ENCODE results near the gene RYR3. TPM values are rescaled to one million over a fixed set of nuclear protein-coding genes. Genes with fewer than 3 reads are reported as not detected.
"Not testable (repeated sequence)": the region's sequence is repeated elsewhere in the genome, so short reads cannot be mapped to it uniquely, and the experiment has no call there.

Gene RYR3
- total RNA-seq, 1 donor from 2014 or later: 0.07 TPM

GRCh38 chr15:33807665-33808064, 496.9 kb downstream of the RYR3 start:
- TF ChIP-seq, protein P1, sequence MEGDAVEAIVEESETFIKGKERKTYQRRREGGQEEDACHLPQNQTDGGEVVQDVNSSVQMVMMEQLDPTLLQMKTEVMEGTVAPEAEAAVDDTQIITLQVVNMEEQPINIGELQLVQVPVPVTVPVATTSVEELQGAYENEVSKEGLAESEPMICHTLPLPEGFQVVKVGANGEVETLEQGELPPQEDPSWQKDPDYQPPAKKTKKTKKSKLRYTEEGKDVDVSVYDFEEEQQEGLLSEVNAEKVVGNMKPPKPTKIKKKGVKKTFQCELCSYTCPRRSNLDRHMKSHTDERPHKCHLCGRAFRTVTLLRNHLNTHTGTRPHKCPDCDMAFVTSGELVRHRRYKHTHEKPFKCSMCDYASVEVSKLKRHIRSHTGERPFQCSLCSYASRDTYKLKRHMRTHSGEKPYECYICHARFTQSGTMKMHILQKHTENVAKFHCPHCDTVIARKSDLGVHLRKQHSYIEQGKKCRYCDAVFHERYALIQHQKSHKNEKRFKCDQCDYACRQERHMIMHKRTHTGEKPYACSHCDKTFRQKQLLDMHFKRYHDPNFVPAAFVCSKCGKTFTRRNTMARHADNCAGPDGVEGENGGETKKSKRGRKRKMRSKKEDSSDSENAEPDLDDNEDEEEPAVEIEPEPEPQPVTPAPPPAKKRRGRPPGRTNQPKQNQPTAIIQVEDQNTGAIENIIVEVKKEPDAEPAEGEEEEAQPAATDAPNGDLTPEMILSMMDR (IDR thresholded peaks at IDR 0.05): no peak
- Mint-ChIP-seq H3K4me3 (ENCODE audit: unreplicated experiment) (no peak overlapping the region), H3K4me1 (ENCODE audit: low read depth) (peaks cover 4% of the 10 kb centered on the region), H3K27ac (ENCODE audit: unreplicated experiment) (no peak overlapping the region), H3K36me3 (ENCODE audit: low read depth) (no peaks in the 10 kb centered on the region), H3K9me3 (ENCODE audit: low read depth) (no peaks in the 10 kb centered on the region), H3K27me3 (ENCODE audit: low read depth) (no peaks in the 10 kb centered on the region)
- no peak for DNase-seq (ENCODE audit: low spot score)

DNA sequence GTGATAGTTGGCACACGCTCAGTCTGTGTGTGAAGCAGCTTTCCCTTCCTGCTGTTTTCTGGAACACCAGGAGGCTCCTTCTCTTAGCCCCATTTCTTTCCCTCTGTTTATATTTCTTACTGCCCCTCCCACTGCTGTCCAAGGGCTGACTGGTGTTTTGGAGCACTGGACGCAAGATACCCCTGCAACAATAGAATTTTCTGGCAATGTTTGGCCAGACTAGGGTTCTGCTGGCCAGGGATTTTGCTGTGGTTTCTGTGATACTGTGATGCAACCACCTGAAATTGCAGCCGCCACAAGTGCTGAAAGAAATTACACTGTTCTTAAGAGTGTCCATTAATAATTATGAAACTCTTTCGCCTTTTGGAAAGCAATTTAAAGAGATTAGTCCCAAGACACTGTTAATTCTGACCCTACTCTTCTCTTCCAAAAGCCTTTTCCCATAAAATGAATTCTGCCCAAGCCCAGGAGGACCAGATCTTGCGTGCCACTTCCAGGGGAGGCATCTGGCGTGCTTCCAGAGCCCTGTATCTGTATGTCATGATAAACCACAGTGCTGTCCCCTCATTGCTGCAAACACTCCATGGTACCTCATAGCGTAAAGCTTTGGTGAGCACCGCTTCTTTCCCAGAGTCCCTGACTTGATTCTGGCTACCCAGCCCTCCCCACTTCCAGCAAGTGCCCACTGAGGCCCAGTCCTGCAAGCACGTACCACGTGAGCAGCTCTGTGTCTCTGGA, 498.1 kb downstream of the RYR3 start:
- H3K4me3 Mint-ChIP-seq (ENCODE audit: unreplicated experiment): no peak overlapping the region

GRCh38 chr15:33810073-33810595, 499.4 kb downstream of the RYR3 start:
- DNase-seq (ENCODE audit: low spot score): no peak
- H3K36me3 Mint-ChIP-seq (ENCODE audit: low read depth): no peaks in the 10 kb centered on the region
- H3K9me3 Mint-ChIP-seq (ENCODE audit: low read depth): no peaks in the 10 kb centered on the region
- H3K27ac Mint-ChIP-seq (ENCODE audit: unreplicated experiment): no peak overlapping the region
- TF ChIP-seq, protein P1 (IDR thresholded peaks at IDR 0.05): no peak
- H3K27me3 Mint-ChIP-seq (ENCODE audit: low read depth): no peaks in the 10 kb centered on the region
- no peak overlapping the region for H3K4me3 Mint-ChIP-seq (ENCODE audit: unreplicated experiment)
- H3K4me1 Mint-ChIP-seq (ENCODE audit: low read depth): peaks cover 4% of the 10 kb centered on the region

More for the DNA sequence above, 498.1 kb downstream of the RYR3 start:
- Mint-ChIP-seq H3K9me3 (ENCODE audit: low read depth) (no peaks in the 10 kb centered on the region), H3K27me3 (ENCODE audit: low read depth) (no peaks in the 10 kb centered on the region), H3K4me1 (ENCODE audit: low read depth) (peaks cover 4% of the 10 kb centered on the region), H3K27ac (ENCODE audit: unreplicated experiment) (peak overlapping the region; percentile 45), H3K36me3 (ENCODE audit: low read depth) (no peaks in the 10 kb centered on the region)
- TF ChIP-seq, protein P1 (IDR thresholded peaks at IDR 0.05): no peak
- no peak for DNase-seq (ENCODE audit: low spot score)

- Mint-ChIP-seq H3K4me1 (ENCODE audit: low read depth) (peaks cover 4% of the 10 kb centered on the region), H3K27ac (ENCODE audit: unreplicated experiment) (no peak overlapping the region), H3K27me3 (ENCODE audit: low read depth) (no peaks in the 10 kb centered on the region), H3K4me3 (ENCODE audit: unreplicated experiment) (no peak overlapping the region), H3K36me3 (ENCODE audit: low read depth) (no peaks in the 10 kb centered on the region), H3K9me3 (ENCODE audit: low read depth) (no peaks in the 10 kb centered on the region)
- TF ChIP-seq, protein P1 (IDR thresholded peaks at IDR 0.05): no peak
- no peak for DNase-seq (ENCODE audit: low spot score)
Observed at GRCh38 chr15:33810806-33811205, 500.0 kb downstream of the RYR3 start.

DNA sequence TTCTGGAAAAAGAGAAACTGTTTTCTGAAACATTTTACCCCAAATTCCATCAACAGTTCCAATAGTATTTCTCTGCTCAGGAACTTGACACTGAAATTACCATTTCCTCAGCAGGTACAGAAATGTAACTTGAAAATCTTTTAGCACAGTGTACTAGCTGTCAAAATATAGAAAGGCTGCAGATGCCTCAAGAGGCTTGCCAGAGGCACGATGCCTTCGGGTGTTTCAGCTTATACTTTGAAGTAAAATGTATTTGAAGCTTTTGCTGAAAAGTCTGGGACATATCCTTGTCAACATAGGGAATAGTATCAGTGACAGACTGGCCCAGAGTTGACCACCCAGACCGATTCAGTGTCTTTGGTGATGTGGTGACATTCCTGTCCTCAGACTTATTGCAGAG, 503.1 kb downstream of the RYR3 start:
- H3K9me3 Mint-ChIP-seq (ENCODE audit: low read depth): no peaks in the 10 kb centered on the region
- no peak overlapping the region for H3K27ac Mint-ChIP-seq (ENCODE audit: unreplicated experiment)
- H3K4me3 Mint-ChIP-seq (ENCODE audit: unreplicated experiment): no peak overlapping the region
- no peaks in the 10 kb centered on the region for H3K36me3 Mint-ChIP-seq (ENCODE audit: low read depth)
- no peak for DNase-seq (ENCODE audit: low spot score)
- H3K27me3 Mint-ChIP-seq (ENCODE audit: low read depth): peaks cover 2% of the 10 kb centered on the region
- TF ChIP-seq, protein P1 (IDR thresholded peaks at IDR 0.05): no peak
- H3K4me1 Mint-ChIP-seq (ENCODE audit: low read depth): no peaks in the 10 kb centered on the region

GRCh38 chr15:33819499-33819898, 508.7 kb downstream of the RYR3 start:
- not testable (repeated sequence) for H3K36me3 Mint-ChIP-seq (ENCODE audit: low read depth); H3K4me3 Mint-ChIP-seq (ENCODE audit: unreplicated experiment); H3K27me3 Mint-ChIP-seq (ENCODE audit: low read depth); H3K4me1 Mint-ChIP-seq (ENCODE audit: low read depth); H3K9me3 Mint-ChIP-seq (ENCODE audit: low read depth); H3K27ac Mint-ChIP-seq (ENCODE audit: unreplicated experiment); DNase-seq (ENCODE audit: low spot score)

All from chondrocyte (in vitro differentiated cells).